MM.1S (cell line): ENCODE measurements around the gene UCHL5.

Experiments used
- DNase-seq: peaks from one replicate; pipeline ENCODE4 v3.0.0-alpha.2; 2015
- H2AFZ ChIP-seq: fragments of 300-600 bp; sonication (generic); 2 replicates; pipeline ENCODE4 v1.6.0; 2016; ENCODE audit warnings: antibody characterized with exemption, low read length
- H3F3A ChIP-seq: fragments of 300-600 bp; sonication (generic); 2 replicates; pipeline ENCODE4 v1.6.1; 2016; ENCODE audit warnings: mild to moderate bottlenecking, antibody characterized with exemption, low read length, moderate library complexity, mixed read lengths; ENCODE audit not compliant: insufficient read depth
- H3K27ac ChIP-seq: fragments of 300-600 bp; sonication (generic); 2 replicates; pipeline ENCODE4 v1.5.1; 2016; ENCODE audit warnings: mild to moderate bottlenecking, low read length
- H3K27me3 ChIP-seq: fragments of 300-600 bp; sonication (generic); replicated peaks from 2 replicates; pipeline ENCODE4 v1.6.0; 2016; ENCODE audit warnings: low read length; ENCODE audit not compliant: insufficient read depth
- H3K36me3 ChIP-seq: fragments of 300-600 bp; sonication (generic); replicated peaks from 2 replicates; pipeline ENCODE4 v1.6.1; 2016; ENCODE audit warnings: mild to moderate bottlenecking, low read length, mixed read lengths; ENCODE audit not compliant: insufficient read depth
- H3K4me1 ChIP-seq: fragments of 300-600 bp; sonication (generic); 2 replicates; pipeline ENCODE4 v1.6.1; 2016; ENCODE audit warnings: low read length, mixed read lengths
- H3K4me2 ChIP-seq: fragments of 300-600 bp; sonication (generic); 2 replicates; pipeline ENCODE4 v1.6.0; 2016; ENCODE audit warnings: low read depth, low read length
- H3K4me3 ChIP-seq: fragments of 300-600 bp; sonication (generic); 2 replicates; pipeline ENCODE4 v1.5.1; 2016; ENCODE audit warnings: low read length, mixed read lengths
- H3K79me2 ChIP-seq: fragments of 300-600 bp; sonication (generic); 2 replicates; pipeline ENCODE4 v1.6.1; 2016; ENCODE audit warnings: mixed run types, low read length, mixed read lengths
- H3K9ac ChIP-seq: fragments of 300-600 bp; sonication (generic); 2 replicates; pipeline ENCODE4 v1.6.1; 2016; ENCODE audit warnings: low read length, mixed read lengths
- H3K9me2 ChIP-seq: fragments of 300-600 bp; sonication (generic); replicated peaks from 2 replicates; pipeline ENCODE4 v1.6.1; 2016; ENCODE audit warnings: mild to moderate bottlenecking, low read length, mixed read lengths; ENCODE audit not compliant: insufficient read depth
- H3K9me3 ChIP-seq: fragments of 300-600 bp; sonication (generic); replicated peaks from 2 replicates; pipeline ENCODE4 v1.6.1; 2016; ENCODE audit warnings: mild to moderate bottlenecking, low read length, mixed read lengths; ENCODE audit not compliant: insufficient read depth
- H4K20me1 ChIP-seq: fragments of 300-600 bp; sonication (generic); 2 replicates; pipeline ENCODE4 v1.6.1; 2016; ENCODE audit warnings: mild to moderate bottlenecking, low read length, moderate library complexity, mixed read lengths; ENCODE audit not compliant: insufficient read depth
- EZH2 ChIP-seq: fragments of 300-600 bp; sonication (generic); optimal IDR thresholded peaks from 2 replicates; pipeline ENCODE3; 2017; ENCODE audit warnings: low read depth, mild to moderate bottlenecking, antibody characterized with exemption, low read length, mixed read lengths
- EZH2phosphoT487 ChIP-seq: fragments of 300-600 bp; sonication (generic); IDR thresholded peaks from 2 replicates; pipeline ENCODE4 v1.6.1; 2018; ENCODE audit warnings: antibody characterized with exemption, low read length
- TF ChIP-seq, protein P1 (sequence below): fragments of 300-600 bp; sonication (generic); IDR thresholded peaks from 2 replicates; pipeline ENCODE4 v1.5.1; 2016; ENCODE audit warnings: antibody characterized with exemption, low read length, mixed read lengths

The UCHL5 gene

GRCh38 chr1:192977089-192977706 is 82.0 kb downstream of the UCHL5 start:
- no peaks in the 10 kb centered on the region for H3K79me2 ChIP-seq
- H3F3A ChIP-seq, result no peaks in the 10 kb centered on the region
- H4K20me1 ChIP-seq, result no peaks in the 10 kb centered on the region
- H3K27ac ChIP-seq, result no peak overlapping the region
- no peaks in the 10 kb centered on the region for H3K36me3 ChIP-seq
- TF ChIP-seq EZH2 (no peak), EZH2phosphoT487 (no peak)
- H3K4me3 ChIP-seq, result no peak overlapping the region
- no peaks in the 10 kb centered on the region for H3K9me2 ChIP-seq
- no peak overlapping the region for H2AFZ ChIP-seq
- H3K4me1 ChIP-seq, result no peaks in the 10 kb centered on the region
- no peaks in the 10 kb centered on the region for H3K9me3 ChIP-seq
- H3K27me3 ChIP-seq, result no peaks in the 10 kb centered on the region
- DNase-seq, result no peak
- H3K4me2 ChIP-seq, result no peak overlapping the region
- H3K9ac ChIP-seq, result no peak overlapping the region

- Histone ChIP-seq H4K20me1 (no peaks in the 10 kb centered on the region), H3K27ac (no peak overlapping the region), H3F3A (no peaks in the 10 kb centered on the region), H3K9me2 (no peaks in the 10 kb centered on the region), H3K9me3 (no peaks in the 10 kb centered on the region), H3K36me3 (no peaks in the 10 kb centered on the region), H3K4me3 (no peak overlapping the region), H3K9ac (no peak overlapping the region), H3K4me1 (no peaks in the 10 kb centered on the region), H3K4me2 (no peak overlapping the region), H2AFZ (no peak overlapping the region), H3K79me2 (no peaks in the 10 kb centered on the region), H3K27me3 (no peaks in the 10 kb centered on the region)
- no peak for DNase-seq
- no peak for TF ChIP-seq EZH2phosphoT487
- TF ChIP-seq EZH2, result no peak
These were observed 82.6 kb downstream of the UCHL5 start for GRCh38 chr1:192976576-192976975.

- Histone ChIP-seq H3K9me3 (no peaks in the 10 kb centered on the region), H3F3A (no peaks in the 10 kb centered on the region), H3K4me1 (no peaks in the 10 kb centered on the region), H3K4me2 (no peak overlapping the region), H3K9ac (no peak overlapping the region), H4K20me1 (no peaks in the 10 kb centered on the region), H3K27ac (no peak overlapping the region), H3K36me3 (no peaks in the 10 kb centered on the region), H3K79me2 (no peaks in the 10 kb centered on the region), H3K4me3 (no peak overlapping the region), H3K9me2 (no peaks in the 10 kb centered on the region), H3K27me3 (no peaks in the 10 kb centered on the region), H2AFZ (no peak overlapping the region)
- no peak for DNase-seq
- TF ChIP-seq EZH2, result no peak
- TF ChIP-seq EZH2phosphoT487, result no peak
- TF ChIP-seq, protein P1, sequence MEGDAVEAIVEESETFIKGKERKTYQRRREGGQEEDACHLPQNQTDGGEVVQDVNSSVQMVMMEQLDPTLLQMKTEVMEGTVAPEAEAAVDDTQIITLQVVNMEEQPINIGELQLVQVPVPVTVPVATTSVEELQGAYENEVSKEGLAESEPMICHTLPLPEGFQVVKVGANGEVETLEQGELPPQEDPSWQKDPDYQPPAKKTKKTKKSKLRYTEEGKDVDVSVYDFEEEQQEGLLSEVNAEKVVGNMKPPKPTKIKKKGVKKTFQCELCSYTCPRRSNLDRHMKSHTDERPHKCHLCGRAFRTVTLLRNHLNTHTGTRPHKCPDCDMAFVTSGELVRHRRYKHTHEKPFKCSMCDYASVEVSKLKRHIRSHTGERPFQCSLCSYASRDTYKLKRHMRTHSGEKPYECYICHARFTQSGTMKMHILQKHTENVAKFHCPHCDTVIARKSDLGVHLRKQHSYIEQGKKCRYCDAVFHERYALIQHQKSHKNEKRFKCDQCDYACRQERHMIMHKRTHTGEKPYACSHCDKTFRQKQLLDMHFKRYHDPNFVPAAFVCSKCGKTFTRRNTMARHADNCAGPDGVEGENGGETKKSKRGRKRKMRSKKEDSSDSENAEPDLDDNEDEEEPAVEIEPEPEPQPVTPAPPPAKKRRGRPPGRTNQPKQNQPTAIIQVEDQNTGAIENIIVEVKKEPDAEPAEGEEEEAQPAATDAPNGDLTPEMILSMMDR, result no peak
These were observed 84.5 kb downstream of the UCHL5 start for GRCh38 chr1:192974701-192975100.

DNA sequence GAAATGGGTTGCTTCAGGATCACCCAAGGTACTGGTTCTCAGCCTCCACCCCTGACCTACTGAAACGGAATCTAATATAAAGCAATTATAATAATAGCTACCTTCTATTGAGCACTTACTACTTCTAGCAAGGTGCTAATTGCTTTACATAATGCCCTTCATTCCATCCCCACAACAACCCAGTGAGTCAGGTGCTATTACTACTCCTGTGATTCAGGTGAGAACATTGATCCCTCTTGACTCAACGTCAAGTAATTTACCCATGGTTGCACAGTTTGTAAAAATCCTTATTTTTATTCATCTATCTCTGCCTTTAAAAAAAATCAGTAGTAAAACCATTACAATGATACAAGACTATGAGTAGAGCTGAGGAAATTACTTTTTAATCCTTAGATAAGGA is 85.2 kb downstream of the UCHL5 start:
- Histone ChIP-seq H4K20me1 (no peaks in the 10 kb centered on the region), H3K79me2 (no peaks in the 10 kb centered on the region), H3K27me3 (no peaks in the 10 kb centered on the region), H3K36me3 (no peaks in the 10 kb centered on the region), H3F3A (no peaks in the 10 kb centered on the region), H3K9me3 (no peaks in the 10 kb centered on the region), H3K9ac (no peak overlapping the region), H3K4me2 (no peak overlapping the region), H3K27ac (no peak overlapping the region), H2AFZ (no peak overlapping the region), H3K4me3 (no peak overlapping the region), H3K9me2 (no peaks in the 10 kb centered on the region), H3K4me1 (no peaks in the 10 kb centered on the region)
- DNase-seq, result no peak
- TF ChIP-seq, protein P1, result no peak
- TF ChIP-seq EZH2phosphoT487 (no peak), EZH2 (no peak)
